Motor neuron (in vitro differentiated cells): ENCODE data around the gene PIGQ. TPM values are rescaled to one million over a fixed set of nuclear protein-coding genes. Genes with fewer than 3 reads are reported as not detected.

Experiments
- ATAC-seq, 8 experiments: fragments of 200-7000 bp; cut with Tn5 transposase; replicated peaks in 6 of 8; 2 replicates each; pipeline ENCODE4 v1.8.0; 2021; ENCODE audit warnings: mild to moderate bottlenecking in 8 of 8, moderate library complexity in 8 of 8
- H3K27ac ChIP-seq, 2 donors: fragments of 250-450 bp; sonication (Bioruptor Pico); 2 replicates each; pipeline ENCODE4 v1.9.0; 2021; ENCODE audit warnings: antibody characterized with exemption in 2 of 2, mild to moderate bottlenecking in 2 of 2, moderate library complexity in 1 of 2
- H3K4me1 ChIP-seq, 2 donors: fragments of 250-450 bp; sonication (Bioruptor Pico); replicated peaks in 1 of 2; 2 replicates each; pipeline ENCODE4 v1.6.1; 2021; ENCODE audit warnings: antibody characterized with exemption in 2 of 2, mild to moderate bottlenecking in 2 of 2, moderate library complexity in 1 of 2
- H3K4me3 ChIP-seq, 5 donors: fragments of 250-450 bp; sonication (Bioruptor Pico); 2 replicates each; pipeline ENCODE4 v1.9.0; 2021; ENCODE audit warnings: antibody characterized with exemption in 5 of 5, mild to moderate bottlenecking in 5 of 5, moderate library complexity in 4 of 5
- WGBS, 10 experiments: fragments of 450-650 bp; shearing (Covaris generic); methylation state at CpG; one replicate each; pipeline ENCODE4 v1.0.0; 2022; 5-methylcytosine and 5-hydroxymethylcytosine counted together
- in situ Hi-C, 9 experiments: fragments of 400-800 bp; cut with MboI; loops; one replicate each; pipeline ENCODE4 v1.15.0; 2021; ENCODE audit warnings: low sequenced_read_pairs in 9 of 9, low pct_unique_long_range_greater_than_20kb in 2 of 9; ENCODE audit not compliant: unreplicated experiment in 9 of 9
- total RNA-seq, 8 experiments: library from RNA; unstranded; fragments of 300-600 nt; gene quantifications; 2 replicates each; pipeline versions ENCODE4 v1.2.3 to v1.2.4, GENCODE V29; 2022

PIGQ gene
- total RNA-seq = 10 to 100 TPM; 17.0 to 56.1 (median 26.0) TPM

DNA sequence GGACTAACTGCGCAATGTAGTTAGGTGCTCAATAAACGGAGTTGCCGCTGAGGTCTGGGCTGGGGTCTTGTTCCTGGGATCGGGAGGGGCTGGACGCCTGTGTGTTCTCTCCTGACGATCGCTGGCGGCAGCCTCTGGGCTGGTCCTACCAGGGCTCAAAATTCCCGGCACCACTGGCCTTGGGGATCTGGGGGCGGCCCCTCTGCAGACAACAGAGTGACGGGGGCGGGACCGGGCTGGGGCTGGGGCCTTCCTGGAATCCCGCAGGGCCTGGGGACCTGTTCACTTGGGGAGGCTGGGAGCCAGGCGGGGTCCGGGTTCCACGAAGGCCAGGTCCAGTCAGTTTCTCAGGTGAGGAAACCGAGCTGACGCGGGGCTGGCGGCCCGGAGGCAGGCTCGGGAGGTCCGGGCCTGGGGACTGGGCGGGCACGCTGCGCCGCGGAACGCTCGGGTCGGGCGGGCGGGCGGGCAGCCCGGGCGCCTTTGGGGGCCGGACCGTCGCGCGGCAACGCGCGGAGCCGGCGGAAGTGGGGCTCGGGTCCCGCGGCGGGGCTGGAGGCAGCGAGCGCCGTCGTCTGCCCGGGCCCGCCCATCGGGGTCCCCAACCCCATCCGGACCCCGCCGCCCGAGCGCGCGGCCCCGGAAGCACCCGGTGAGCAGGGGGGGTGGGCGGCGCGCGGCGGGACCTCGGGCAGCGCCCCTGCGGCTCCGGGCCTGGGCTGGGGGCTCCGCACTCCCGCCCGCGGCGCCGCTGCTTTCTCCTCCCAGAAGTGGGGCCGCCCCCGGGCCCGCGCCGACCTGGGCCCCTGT lies at the start of gene PIGQ:
TSS of gene PIGQ (plus strand) at position 524 of the 810 bp plus-strand sequence. CDS start 4,107 bp downstream, outside the sequence.
- Histone ChIP-seq H3K27ac (peak within 1 kb of the TSS; percentile 52 to 84), H3K4me1 (peaks cover 36 to 37% of the 10 kb centered on the region in 2 donors), H3K4me3 (peak within 1 kb of the TSS; percentile 92 to 100 (median 95))
- in situ Hi-C loops = no loop called here
- peak; percentile 44 to 83 (median 57) for ATAC-seq
- WGBS, 10 experiments = 0% methylated on average over 1 to 2 of the region's 87 CpGs; no CpG with 5 or more reads in 8 of the 10 experiments

DNA sequence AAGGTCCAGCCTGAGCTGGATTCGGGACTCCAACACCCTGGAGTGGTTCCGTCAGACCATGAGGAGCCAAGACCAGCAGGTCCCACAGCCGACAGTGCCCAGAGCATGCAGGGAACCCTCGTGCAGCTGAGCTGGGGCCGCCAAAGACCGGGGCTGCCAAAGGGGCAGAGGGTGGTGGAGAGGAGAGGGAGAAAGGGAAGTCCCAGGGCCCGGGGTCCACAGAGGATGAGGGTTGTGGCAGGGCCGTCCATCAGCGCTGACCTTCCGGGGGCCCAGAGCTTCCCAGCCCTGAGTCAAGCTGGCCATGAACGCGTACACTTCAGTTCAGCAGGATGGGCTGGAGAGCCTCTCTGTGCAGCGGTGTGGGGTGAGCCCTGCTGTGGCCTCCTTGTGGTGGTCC lies 48.9 kb upstream of the PIGQ start:
- WGBS, 10 experiments = 80 to 100% (median 100%) methylated on average over 1 to 8 of the region's 13 CpGs; no CpG with 5 or more reads in 5 of the 10 experiments
- Histone ChIP-seq H3K27ac (no peak overlapping the region), H3K4me1 (peaks cover 6 to 9% of the 10 kb centered on the region in 2 donors), H3K4me3 (no peak overlapping the region)
- in situ Hi-C loops = no loop called here
- ATAC-seq = no peak

DNA sequence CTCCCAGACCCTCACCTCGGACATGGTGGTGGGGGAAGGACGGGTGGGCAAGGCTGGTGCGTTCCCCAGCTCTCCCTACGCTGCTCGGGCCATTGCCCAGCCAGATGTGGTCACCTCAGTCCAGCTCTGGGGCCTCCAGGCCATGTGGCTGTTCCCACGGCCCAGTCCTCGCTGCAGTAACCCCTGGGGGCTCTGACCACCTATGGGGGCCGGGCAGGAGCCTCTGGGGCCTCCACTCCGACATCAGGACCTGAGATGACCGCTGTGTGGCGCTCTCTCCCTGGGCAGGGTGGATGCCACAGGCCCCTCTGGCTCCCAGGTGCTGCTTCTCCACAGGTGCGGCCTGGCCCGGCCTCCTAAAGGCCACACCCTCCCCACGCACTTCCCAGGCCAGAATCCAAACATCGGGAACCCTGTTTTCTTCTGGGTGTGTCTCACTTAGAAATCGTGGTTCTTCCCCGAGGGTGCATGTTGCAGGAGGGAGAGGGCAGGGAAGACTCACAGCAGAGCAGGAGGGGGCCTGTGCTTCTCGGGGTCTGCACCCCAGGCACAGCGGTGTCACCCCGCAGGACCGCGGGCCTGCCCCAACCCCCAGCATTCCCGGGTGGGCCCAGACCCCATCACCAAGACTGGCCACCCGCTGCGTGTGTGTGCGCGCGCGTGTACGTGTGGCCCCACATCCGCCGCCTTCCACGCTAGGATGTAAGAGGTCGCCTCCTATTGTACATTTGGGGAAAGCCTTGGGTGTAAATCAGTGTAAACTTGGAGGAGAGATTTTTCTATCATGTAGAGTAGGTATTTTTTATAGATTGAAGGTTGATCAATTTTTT lies 48.2 kb upstream of the PIGQ start:
- in situ Hi-C loops = no loop called here
- Histone ChIP-seq H3K4me1 (peaks cover 12 to 13% of the 10 kb centered on the region in 2 donors), H3K4me3 (no peak overlapping the region), H3K27ac (no peak overlapping the region)
- 64 to 100% (median 84%) methylated on average over 1 to 12 of the region's 34 CpGs; no CpG with 5 or more reads in 2 of the 10 experiments for WGBS, 10 experiments
- ATAC-seq = no peak

DNA sequence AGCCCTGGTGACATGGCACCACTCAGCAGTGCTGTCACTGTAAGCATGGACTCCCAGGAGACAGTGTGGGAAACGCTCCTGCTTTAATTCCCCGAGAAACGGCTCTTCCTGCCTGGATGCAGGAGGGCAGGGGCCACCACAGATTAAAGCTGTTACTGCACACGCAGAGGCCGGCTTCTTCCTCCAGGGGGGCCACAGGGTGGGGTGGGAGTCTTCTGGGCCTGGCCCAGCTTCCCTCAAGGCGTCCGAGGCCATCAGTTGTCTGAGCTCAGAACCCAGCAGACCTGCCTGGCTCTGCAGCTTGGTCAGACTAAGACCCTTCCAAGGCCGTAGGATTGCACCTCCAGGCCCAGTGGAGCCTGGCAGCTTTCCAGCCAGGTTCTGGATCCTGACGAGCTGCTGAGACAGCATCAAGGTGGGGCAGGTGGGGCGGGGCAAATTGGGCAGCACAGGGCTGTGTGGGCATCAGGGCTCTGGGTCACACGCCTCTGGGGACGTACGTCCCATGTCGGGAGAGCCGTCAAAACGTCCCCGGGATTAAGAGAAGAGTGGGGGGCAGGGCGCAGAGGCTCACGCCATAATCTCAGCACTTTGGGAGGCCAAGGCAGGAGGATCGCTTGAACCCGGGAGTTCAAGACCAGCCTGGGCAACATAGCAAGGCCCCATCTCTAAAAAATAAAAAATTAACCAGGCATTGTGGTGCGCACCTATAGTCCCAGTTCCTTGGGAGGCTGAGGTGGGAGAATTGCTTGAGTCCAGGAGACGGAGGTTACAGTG lies 47.3 kb upstream of the PIGQ start:
- in situ Hi-C loops = no loop called here
- ATAC-seq = no peak
- 65 to 100% (median 91%) methylated on average over 1 to 2 of the region's 23 CpGs; no CpG with 5 or more reads in 4 of the 10 experiments for WGBS, 10 experiments
- no peak overlapping the region for H3K4me3 ChIP-seq
- peak overlapping the region in 1 of 2 donors; percentile 23 for H3K27ac ChIP-seq
- H3K4me1 ChIP-seq = peaks cover 12 to 13% of the 10 kb centered on the region in 2 donors

DNA sequence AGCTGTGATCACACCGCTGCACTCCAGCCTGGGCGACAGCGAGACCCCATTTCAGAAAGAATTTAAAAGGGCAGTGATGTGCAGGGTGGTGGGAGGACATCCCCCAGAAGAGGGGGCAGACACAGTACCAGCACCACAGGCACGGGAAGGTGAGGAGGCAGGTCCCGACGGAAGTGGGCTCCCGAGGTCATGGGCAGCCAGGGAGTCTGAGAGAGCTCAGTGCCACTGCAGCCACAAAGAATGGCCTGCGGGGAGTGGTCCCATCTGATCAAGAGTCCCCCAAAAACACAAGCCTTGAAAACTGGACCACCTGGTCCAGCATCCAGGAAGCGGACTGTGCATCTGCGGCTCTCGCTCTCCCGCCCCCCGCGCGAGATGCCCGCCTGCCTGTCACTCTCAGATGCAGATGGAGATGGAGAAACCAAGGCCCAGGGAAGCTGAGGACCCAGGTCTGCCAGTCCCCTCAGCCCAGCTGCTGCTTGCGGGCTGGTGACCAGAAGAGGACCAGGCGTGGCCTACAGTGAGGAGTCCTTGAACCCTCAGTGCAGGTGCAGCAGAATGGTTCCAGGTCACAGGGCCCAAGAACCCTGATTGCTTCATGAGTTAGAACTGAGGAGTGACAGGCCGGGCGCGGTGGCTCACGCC lies 46.5 kb upstream of the PIGQ start:
- WGBS, 10 experiments = 46 to 100% (median 93%) methylated on average over 1 to 8 of the region's 22 CpGs; no CpG with 5 or more reads in 5 of the 10 experiments
- Histone ChIP-seq H3K4me1 (peaks cover 12 to 13% of the 10 kb centered on the region in 2 donors), H3K4me3 (no peak overlapping the region), H3K27ac (no peak overlapping the region)
- ATAC-seq = no peak
- in situ Hi-C loops = no loop called here

DNA sequence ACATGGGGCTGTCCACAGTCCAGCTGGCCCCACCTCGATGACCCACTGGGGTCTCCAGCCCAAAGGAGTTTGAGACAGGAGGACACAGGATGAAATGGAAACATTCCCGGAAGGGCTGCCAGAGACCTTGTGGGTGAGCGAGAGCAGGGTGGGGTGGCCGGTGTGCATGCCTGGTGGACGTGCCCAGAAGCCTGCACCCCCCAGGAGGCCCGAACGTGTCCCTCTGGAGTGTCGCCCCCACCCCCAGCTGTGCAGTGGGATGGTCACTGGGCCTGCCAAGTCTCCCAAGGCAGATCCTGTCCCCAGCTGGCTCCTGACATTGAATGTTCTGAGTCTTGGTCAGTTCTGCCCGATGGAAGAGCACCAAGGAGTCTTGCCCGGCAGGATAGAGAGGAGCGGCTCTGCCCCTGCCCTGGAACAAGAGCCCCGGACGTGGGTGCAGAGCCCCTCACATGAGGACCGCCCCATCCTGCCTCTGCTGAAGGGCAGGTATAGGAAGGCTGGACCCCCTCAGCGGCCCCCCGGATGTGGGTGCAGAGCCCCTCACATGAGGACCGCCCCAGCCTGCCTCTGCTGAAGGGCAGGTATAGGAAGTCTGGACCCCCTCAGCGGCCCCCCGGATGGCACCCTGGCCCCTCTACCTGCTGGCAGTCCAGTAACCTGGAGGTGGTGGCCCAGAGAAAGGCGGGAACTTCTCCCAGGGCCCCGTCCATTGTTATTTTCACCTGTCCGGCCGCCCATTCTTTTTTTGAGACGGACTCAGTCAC lies 45.3 kb upstream of the PIGQ start:
- Histone ChIP-seq H3K4me3 (no peak overlapping the region), H3K27ac (no peak overlapping the region), H3K4me1 (peaks cover 21 to 24% of the 10 kb centered on the region in 2 donors)
- ATAC-seq = no peak
- 80 to 100% methylated on average over 1 to 2 of the region's 24 CpGs; no CpG with 5 or more reads in 8 of the 10 experiments for WGBS, 10 experiments
- in situ Hi-C loops = no loop called here

DNA sequence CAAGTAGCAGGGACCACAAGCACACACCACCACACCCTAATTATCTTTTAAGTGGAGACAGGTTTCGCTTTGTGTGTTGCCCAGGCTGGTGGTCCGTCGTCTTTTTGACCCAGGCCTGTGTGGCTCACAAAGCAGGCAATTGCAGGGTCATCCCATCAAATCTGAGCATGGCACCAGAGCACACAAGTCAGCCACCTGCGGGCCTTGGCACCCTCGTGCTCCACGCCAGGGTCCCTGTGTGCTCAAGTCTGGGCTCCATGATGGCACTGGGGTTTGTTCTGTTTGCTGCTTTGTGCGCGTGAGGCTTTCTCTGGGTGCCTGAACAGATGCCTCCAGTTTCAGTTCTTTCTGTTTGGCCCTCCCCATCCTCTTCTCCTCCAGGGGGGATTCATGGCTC lies 44.6 kb upstream of the PIGQ start:
- Histone ChIP-seq H3K27ac (peak overlapping the region; percentile 19 to 99), H3K4me1 (peaks cover 21 to 26% of the 10 kb centered on the region in 2 donors), H3K4me3 (peak overlapping the region in 2 of 5 donors; percentile 78 to 82)
- ATAC-seq = no peak
- 100% methylated on average over 1 of the region's 8 CpGs; no CpG with 5 or more reads in 9 of the 10 experiments for WGBS, 10 experiments
- in situ Hi-C loops = no loop called here

DNA sequence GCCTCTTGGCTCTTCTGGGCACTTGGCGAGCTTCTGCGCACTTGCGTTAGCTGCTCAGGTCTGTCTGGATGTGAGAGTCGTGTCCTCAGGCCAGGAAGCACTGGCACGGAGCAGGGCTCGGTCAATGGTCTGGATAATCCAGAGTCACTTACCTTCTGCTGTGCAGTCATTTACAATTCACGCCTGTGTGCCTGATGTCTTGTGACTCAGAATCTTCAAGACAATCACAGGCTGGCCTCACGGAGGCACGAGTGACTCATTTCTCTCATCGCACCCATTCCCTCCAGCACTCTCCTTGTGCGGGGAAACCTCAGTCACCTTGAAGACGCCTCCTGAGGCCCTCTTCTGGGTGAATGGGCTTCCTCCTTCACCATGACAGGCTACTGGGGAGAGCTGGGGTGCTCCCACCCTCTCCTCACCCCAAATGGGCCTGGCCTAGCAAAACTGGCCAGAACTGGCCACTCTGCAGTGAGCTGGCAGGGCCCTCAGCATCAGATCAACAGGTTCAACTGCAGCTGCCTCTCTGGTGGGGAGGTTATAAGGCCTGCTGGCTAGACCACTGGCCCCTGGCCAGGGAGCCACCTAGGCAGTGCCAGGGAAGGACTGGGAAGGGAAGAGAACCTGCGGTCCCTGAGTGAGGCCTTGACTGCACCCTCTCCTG lies 44.1 kb upstream of the PIGQ start:
- 30 to 93% (median 55%) methylated on average over 2 to 10 of the region's 13 CpGs; no CpG with 5 or more reads in 4 of the 10 experiments for WGBS, 10 experiments
- Histone ChIP-seq H3K4me3 (peak overlapping the region; percentile 47 to 86 (median 78)), H3K27ac (peak overlapping the region; percentile 37 to 99), H3K4me1 (peaks cover 21 to 26% of the 10 kb centered on the region in 2 donors)
- in situ Hi-C loops = no loop called here
- peak; percentile 6 to 44 (median 33) for ATAC-seq

DNA sequence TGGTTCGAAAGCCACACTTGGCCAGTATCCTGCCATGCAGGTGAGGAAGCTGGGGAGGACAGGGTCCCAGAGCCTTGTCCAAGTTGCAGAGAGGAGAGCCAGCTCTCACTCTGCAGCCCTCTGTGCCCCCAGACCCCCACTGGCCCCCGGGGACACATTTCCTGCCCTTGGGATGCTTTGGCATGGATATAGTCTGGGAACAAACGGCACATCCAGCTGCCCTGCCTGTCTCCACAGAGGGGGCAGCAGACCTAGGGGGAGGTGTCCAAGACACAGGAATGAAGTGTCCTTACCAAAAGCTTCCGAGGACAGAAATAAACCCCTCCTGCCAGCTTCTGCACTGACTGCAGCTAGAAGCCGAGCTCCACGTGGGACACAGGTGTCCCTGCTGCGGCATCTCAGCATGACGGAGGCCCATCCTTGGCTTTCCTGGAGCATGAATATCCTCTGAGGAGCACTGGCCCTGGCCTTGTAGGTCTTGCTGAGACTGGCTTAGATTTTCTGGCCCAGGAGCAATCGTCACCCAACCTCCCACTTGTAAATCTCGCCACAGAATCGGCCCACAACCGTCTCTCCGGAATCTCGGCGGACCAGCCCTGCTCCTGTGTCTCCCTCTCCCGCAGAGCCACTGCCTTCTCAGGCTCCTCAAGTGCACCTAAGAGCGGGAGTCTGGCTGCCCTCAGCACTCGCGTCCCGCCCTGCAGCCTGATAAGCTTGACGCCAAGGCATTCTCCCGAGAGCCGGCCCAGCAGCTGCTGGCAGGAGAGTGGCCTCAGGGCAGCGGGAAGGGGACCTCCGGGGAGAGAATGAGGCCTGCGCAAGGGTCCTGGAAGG lies 43.4 kb upstream of the PIGQ start:
- in situ Hi-C loops = no loop called here
- ATAC-seq = peak in 3 of 8 experiments; percentile 1 to 15 (median 6)
- H3K4me1 ChIP-seq = peaks cover 21 to 26% of the 10 kb centered on the region in 2 donors
- H3K4me3 ChIP-seq = peak overlapping the region; percentile 47 to 86 (median 78)
- H3K27ac ChIP-seq = peak overlapping the region; percentile 93 to 99
- 0 to 3% (median 0%) methylated on average over 1 to 12 of the region's 26 CpGs; no CpG with 5 or more reads in 5 of the 10 experiments for WGBS, 10 experiments

DNA sequence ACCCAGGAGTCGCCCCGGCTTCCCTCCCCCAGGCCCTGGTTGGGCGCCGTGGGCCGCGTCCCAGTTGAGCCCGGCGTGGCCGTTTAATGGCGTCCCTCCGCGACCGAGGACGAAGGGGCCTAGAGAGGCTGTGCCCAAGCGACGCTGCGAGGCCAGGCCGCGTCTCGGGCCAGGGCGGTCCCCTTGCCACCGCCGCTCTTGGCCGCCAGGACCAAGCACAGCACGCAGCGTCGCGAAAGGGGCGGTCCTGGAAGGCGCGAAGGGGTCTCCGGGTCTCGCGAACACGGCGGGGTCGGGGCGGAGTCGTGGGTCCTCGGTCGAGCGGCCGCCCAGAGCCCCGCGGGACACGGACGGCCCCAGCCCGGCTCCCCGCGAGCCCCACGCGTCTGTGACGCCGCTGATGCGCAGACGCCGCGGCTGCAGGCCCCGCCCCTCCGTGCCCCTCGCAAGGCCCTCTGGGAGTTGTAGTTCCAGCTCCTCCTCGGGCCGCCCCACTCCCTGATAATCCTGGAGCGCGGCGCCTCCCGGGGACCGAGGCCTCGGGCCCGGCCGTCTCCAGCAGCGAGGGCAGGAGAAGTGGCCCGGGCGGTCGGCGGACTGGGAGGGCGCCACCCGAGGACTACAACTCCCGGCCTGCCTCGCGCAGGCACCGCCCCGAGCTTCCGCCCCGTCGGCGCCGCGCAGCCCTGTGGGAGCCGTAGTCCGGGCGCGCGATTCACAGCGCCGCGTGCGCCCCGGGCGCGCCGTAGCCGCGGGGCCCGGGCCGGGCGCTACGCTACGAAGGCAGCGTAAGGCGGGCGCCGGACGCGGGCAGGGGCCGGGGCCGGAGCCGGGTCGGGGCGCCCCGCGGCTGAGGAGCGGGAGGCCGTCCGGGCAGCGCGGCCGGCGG lies 42.5 kb upstream of the PIGQ start, which contains the start of gene CAPN15:
TSS of gene CAPN15 (plus strand) at position 698 of the 889 bp plus-strand sequence. CDS start 19,127 bp downstream, outside the sequence.
- in situ Hi-C loops = no loop called here
- Histone ChIP-seq H3K27ac (peak within 1 kb of the TSS; percentile 93 to 99), H3K4me1 (peaks cover 21 to 26% of the 10 kb centered on the region in 2 donors), H3K4me3 (peak within 1 kb of the TSS; percentile 47 to 86 (median 78))
- WGBS, 10 experiments = 0 to 19% (median 2%) methylated on average over 4 to 11 of the region's 129 CpGs; no CpG with 5 or more reads in 7 of the 10 experiments
- ATAC-seq = peak; percentile 56 to 84 (median 77)
